Measurements from ENCODE around the gene SERPINE3.

Gene SERPINE3

DNA sequence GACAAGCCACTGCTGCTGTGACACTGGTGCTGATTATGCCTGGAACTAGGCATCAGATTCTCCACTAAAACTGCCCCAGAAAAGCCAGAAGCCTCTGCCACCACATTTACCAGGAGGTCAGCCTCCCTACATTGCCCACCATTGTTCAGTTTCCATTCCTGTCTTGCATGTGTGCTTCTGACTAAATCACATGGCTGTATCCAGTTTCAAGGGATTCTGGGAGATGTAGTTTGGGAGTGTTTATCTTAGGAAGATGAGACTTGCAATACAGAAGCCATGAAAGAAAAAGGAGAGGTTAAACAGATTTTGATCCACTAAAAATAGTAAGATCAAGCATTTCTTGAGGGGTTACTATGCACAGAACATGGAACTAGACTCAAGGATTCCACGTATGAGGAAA lies 40.7 kb upstream of the SERPINE3 start:
- Histone ChIP-seq H3K79me2 (ENCODE audit: insufficient read depth, low read depth) (no peaks in the 10 kb centered on the region), H3K4me1 (ENCODE audit: low read depth, poor library complexity, severe bottlenecking) (no peaks in the 10 kb centered on the region), H3K4me3 (IDR thresholded peaks at IDR 0.05; ENCODE audit: insufficient read depth, low read depth, low read length) (no peak overlapping the region), H4K20me1 (ENCODE audit: insufficient read depth) (no peaks in the 10 kb centered on the region), H3K36me3 (ENCODE audit: insufficient read depth) (no peaks in the 10 kb centered on the region), H3K9ac (no peak overlapping the region), H2AFZ (ENCODE audit: low read depth) (no peak overlapping the region), H3K27me3 (ENCODE audit: insufficient read depth, low read depth) (no peaks in the 10 kb centered on the region), H3K4me2 (no peak overlapping the region), H3K27ac (no peak overlapping the region)
- TF ChIP-seq, protein P1, sequence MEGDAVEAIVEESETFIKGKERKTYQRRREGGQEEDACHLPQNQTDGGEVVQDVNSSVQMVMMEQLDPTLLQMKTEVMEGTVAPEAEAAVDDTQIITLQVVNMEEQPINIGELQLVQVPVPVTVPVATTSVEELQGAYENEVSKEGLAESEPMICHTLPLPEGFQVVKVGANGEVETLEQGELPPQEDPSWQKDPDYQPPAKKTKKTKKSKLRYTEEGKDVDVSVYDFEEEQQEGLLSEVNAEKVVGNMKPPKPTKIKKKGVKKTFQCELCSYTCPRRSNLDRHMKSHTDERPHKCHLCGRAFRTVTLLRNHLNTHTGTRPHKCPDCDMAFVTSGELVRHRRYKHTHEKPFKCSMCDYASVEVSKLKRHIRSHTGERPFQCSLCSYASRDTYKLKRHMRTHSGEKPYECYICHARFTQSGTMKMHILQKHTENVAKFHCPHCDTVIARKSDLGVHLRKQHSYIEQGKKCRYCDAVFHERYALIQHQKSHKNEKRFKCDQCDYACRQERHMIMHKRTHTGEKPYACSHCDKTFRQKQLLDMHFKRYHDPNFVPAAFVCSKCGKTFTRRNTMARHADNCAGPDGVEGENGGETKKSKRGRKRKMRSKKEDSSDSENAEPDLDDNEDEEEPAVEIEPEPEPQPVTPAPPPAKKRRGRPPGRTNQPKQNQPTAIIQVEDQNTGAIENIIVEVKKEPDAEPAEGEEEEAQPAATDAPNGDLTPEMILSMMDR (conservative IDR thresholded peaks at IDR 0.05; ENCODE audit: low read depth, low read length) = no peak

DNA sequence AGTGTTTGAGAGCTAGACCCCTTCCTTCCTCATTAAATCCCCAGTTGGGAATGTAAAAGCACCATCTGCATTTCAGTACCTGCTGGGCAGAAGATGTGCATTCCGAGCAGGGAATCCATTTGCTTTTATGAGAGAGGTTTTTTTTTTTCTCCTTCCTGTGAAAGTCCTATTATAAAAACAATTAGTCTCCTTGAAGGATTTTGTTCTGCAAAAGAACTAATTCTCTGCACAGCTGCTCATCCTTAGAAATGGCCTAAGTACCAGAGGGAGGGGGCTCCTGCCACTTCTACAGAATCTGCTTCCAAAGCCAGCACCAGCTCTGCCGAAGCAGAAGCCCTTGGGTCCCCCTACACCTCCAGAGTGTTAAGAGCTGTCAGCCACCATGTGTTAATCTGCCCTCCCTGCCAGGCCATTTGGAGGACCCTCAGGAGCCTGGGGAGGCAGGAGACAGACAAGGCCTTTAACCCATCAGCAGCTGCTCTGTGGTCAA lies 36.4 kb upstream of the SERPINE3 start:
- TF ChIP-seq, protein P1 (conservative IDR thresholded peaks at IDR 0.05; ENCODE audit: low read depth, low read length) = no peak
- H3K27me3 ChIP-seq (ENCODE audit: insufficient read depth, low read depth) = no peaks in the 10 kb centered on the region
- no peaks in the 10 kb centered on the region for H3K4me1 ChIP-seq (ENCODE audit: low read depth, poor library complexity, severe bottlenecking)
- no peak overlapping the region for H3K9ac ChIP-seq
- H3K27ac ChIP-seq = no peak overlapping the region
- H4K20me1 ChIP-seq (ENCODE audit: insufficient read depth) = no peaks in the 10 kb centered on the region
- H3K79me2 ChIP-seq (ENCODE audit: insufficient read depth, low read depth) = no peaks in the 10 kb centered on the region
- no peaks in the 10 kb centered on the region for H3K36me3 ChIP-seq (ENCODE audit: insufficient read depth)
- no peak overlapping the region for H3K4me3 ChIP-seq (IDR thresholded peaks at IDR 0.05; ENCODE audit: insufficient read depth, low read depth, low read length)
- H2AFZ ChIP-seq (ENCODE audit: low read depth) = no peak overlapping the region
- H3K4me2 ChIP-seq = no peak overlapping the region

DNA sequence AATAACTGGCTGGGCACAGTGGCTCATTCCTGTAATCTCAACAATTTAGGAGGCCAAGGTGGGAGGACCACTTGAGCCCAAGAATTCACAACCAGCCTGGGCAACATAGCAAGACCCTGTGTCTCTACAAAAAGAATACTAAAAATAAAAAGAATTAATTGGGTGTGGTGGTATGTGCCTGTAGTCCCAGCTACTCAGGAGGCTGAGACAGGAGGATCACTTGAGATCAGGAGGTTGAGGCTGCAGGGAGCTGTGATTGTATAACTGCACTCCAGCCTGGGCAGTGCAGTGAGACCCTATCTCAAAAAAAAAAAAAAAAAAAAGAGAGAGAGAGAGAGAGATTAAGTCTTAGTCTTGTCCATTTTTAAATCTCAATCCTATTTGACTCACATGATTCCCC lies 35.6 kb upstream of the SERPINE3 start:
- H4K20me1 ChIP-seq (ENCODE audit: insufficient read depth) = no peaks in the 10 kb centered on the region
- no peaks in the 10 kb centered on the region for H3K4me1 ChIP-seq (ENCODE audit: low read depth, poor library complexity, severe bottlenecking)
- no peak overlapping the region for H3K27ac ChIP-seq
- H3K27me3 ChIP-seq (ENCODE audit: insufficient read depth, low read depth) = no peaks in the 10 kb centered on the region
- H3K4me2 ChIP-seq = no peak overlapping the region
- no peak overlapping the region for H3K9ac ChIP-seq
- TF ChIP-seq, protein P1 (conservative IDR thresholded peaks at IDR 0.05; ENCODE audit: low read depth, low read length) = no peak
- H3K4me3 ChIP-seq (IDR thresholded peaks at IDR 0.05; ENCODE audit: insufficient read depth, low read depth, low read length) = no peak overlapping the region
- H3K36me3 ChIP-seq (ENCODE audit: insufficient read depth) = no peaks in the 10 kb centered on the region
- no peaks in the 10 kb centered on the region for H3K79me2 ChIP-seq (ENCODE audit: insufficient read depth, low read depth)
- no peak overlapping the region for H2AFZ ChIP-seq (ENCODE audit: low read depth)

DNA sequence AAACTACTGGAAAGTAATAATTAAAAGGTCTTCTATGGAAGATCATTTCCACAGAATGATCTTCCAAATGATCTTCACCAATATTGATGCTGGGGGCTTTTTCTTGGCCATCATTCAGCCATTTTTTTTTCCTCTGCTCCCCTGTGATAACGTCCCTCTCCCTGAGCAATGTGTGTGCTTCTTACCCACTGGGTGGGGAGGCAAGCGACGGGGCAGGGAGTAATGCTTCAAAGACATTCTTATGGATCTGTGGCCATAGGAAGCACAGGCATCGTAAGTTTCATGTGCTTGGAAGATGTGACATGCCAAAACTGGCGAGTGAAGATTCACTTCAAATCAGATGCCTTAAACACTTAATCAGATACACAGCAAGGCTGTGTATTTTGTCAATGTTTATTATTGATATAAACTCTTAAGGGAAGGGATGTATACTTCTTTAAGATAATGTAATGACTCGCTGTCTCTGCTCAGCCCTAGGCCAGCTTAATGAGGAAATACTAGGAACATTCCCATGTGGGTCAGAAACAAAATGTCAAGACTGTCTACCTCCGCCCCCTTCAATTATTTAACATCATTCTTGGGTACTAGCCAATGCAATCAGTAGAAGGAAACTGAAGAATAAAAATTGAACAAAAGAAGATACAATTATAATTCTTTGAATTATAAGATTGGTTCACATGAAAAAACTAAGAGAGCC lies 34.1 kb upstream of the SERPINE3 start:
- no peaks in the 10 kb centered on the region for H3K79me2 ChIP-seq (ENCODE audit: insufficient read depth, low read depth)
- H3K27me3 ChIP-seq (ENCODE audit: insufficient read depth, low read depth) = no peaks in the 10 kb centered on the region
- H3K4me3 ChIP-seq (IDR thresholded peaks at IDR 0.05; ENCODE audit: insufficient read depth, low read depth, low read length) = no peak overlapping the region
- no peak overlapping the region for H3K4me2 ChIP-seq
- H3K4me1 ChIP-seq (ENCODE audit: low read depth, poor library complexity, severe bottlenecking) = no peaks in the 10 kb centered on the region
- H3K27ac ChIP-seq = no peak overlapping the region
- TF ChIP-seq, protein P1 (conservative IDR thresholded peaks at IDR 0.05; ENCODE audit: low read depth, low read length) = no peak
- no peaks in the 10 kb centered on the region for H4K20me1 ChIP-seq (ENCODE audit: insufficient read depth)
- H3K9ac ChIP-seq = no peak overlapping the region
- H2AFZ ChIP-seq (ENCODE audit: low read depth) = no peak overlapping the region
- no peaks in the 10 kb centered on the region for H3K36me3 ChIP-seq (ENCODE audit: insufficient read depth)

Data from KMS-11 (cell line).